GM13977 (cell line): Measurements from ENCODE around the gene TMTC1.

Experiments used
- DNase-seq: peaks from one replicate; pipeline ENCODE4 v3.0.0; 2012; ENCODE audit warnings: low spot score
- in situ Hi-C: fragments of 300-500 bp; cut with MboI; formaldehyde crosslinking; loops from one replicate; pipeline ENCODE4 v1.12.0; 2022; ENCODE audit warnings: low sequenced_read_pairs, low pct_unique_long_range_greater_than_20kb, mixed read lengths, inconsistent platforms; ENCODE audit not compliant: unreplicated experiment
- TF ChIP-seq, protein P1 (sequence below): IDR thresholded peaks from 2 replicates; pipeline ENCODE4 v1.5.1; 2012; ENCODE audit warnings: mild to moderate bottlenecking, control low read depth; ENCODE audit not compliant: insufficient read depth; ENCODE audit errors: extremely low read depth, missing control alignments

The TMTC1 gene

DNA sequence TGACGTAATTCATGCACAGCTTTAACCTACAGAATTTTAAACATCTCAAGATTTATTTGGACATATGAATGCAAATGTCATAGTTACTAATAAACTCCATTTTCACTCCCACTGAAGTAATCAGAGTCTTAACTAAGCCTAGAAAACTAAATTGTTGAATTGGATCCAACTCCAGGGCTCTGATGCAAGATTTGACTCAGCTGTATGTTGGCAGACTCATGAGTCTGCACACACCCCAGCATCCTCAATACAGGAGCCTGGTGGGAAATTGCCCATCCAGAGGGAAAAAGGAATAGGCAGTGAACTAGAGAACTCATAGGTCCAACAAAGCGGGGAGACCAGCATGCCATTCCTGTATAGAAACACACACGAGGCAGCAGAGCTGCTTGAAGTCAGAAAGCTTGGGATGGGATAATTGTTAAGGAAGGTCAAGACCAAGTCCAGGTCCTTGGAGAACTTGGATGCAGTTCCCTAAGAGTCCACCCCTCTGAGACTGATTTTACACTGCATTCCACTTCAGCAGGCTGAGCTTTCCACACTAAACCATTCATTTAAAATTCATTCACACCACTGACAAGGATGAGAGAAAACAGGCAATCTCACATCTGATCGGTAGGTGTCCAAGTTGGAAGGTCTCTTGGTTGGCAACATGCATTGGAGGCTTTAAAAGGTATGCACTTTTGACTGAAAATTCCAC lies 14.4 kb downstream of the TMTC1 start:
- DNase-seq, result no peak
- TF ChIP-seq, protein P1, sequence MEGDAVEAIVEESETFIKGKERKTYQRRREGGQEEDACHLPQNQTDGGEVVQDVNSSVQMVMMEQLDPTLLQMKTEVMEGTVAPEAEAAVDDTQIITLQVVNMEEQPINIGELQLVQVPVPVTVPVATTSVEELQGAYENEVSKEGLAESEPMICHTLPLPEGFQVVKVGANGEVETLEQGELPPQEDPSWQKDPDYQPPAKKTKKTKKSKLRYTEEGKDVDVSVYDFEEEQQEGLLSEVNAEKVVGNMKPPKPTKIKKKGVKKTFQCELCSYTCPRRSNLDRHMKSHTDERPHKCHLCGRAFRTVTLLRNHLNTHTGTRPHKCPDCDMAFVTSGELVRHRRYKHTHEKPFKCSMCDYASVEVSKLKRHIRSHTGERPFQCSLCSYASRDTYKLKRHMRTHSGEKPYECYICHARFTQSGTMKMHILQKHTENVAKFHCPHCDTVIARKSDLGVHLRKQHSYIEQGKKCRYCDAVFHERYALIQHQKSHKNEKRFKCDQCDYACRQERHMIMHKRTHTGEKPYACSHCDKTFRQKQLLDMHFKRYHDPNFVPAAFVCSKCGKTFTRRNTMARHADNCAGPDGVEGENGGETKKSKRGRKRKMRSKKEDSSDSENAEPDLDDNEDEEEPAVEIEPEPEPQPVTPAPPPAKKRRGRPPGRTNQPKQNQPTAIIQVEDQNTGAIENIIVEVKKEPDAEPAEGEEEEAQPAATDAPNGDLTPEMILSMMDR, result no peak
- in situ Hi-C loops, result no loop called here

DNA sequence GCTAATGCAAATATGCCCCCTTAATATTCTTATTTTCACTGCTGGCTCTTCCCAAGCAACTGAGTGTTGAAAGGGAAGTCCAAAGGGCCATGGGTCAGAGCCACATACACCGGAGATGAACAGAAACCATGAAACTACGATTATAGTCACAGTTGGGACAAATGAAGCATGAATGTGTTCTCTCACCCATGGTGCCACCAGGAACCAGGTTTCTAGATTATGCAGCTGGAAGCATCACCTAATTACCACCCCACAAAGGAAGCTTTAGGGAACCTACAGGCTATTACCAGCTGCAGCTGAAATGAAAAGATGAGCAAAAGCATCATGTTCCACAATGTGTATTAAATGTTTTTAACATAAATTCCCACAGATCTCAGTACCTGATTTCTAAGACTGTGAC lies 15.4 kb downstream of the TMTC1 start:
- in situ Hi-C loops, result no loop called here
- no peak for DNase-seq
- TF ChIP-seq, protein P1, result no peak

DNA sequence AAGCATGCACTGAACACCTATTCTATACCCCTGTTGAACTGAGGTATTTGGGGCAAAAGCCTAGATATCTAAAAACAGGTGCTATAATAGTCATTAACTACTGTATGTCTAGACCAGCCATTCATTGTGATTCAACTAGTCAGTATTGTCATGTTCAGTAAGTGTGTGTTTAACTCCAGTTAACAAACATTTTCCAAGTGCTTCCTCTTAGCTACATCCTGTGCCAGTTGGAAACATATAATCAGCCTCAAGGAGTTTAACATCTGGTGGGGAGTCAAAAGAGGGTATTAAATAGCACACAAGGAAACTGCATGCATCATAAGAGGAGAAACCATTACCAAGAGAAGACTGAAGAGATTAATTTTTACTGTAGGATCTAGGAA lies 20.4 kb downstream of the TMTC1 start:
- DNase-seq, result no peak
- in situ Hi-C loops, result no loop called here
- TF ChIP-seq, protein P1, result no peak

DNA sequence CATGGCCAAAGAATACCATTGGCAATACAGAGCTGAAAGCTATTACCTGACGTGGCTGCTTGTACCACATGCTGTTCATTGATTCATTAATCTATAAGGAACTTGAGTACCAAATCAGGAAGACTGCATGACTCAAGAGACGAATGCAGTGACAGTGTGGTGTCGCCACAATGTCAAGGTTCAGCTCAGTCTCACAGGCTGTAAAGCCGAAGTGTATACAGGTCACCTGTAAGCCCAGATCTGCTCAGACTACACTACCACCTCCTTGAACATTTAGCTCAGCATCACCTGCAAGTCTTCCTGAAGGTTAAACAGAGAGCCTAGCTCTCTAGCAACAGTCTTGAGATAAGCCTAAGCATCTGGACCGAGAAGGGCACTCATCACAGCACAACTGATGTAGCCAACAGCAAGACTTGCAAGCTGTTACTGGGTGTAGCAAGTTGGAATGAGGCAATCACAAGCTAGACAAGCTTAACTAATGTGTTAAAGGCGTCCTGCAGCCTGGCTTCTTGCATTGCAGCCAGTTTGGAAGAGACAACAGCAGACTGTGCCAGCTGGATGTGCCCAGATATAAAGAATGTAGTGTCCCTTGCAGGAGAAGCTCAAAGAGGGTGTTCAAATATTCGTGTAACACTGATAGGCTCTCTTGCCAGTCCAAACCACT lies 21.0 kb downstream of the TMTC1 start:
- in situ Hi-C loops, result no loop called here
- DNase-seq, result no peak
- TF ChIP-seq, protein P1, result no peak

DNA sequence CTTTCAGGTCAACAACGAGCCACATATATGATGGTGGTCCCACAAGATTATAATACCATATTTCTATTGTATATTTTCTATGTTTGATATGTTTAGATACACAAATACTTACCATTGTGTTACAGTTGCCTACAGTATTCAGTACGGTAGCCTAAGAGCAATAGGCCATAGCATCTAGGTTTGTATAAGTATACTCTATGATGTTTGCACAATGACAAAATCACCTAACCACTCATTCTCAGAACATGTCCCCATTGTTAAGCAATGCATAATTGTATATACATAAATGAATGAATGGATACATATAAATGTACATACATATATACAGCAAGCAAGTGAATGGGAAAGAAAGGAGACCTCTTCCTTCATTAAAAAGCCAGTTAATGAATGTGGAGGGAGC lies 23.8 kb downstream of the TMTC1 start:
- TF ChIP-seq, protein P1, result no peak
- DNase-seq, result no peak
- in situ Hi-C loops, result no loop called here

DNA sequence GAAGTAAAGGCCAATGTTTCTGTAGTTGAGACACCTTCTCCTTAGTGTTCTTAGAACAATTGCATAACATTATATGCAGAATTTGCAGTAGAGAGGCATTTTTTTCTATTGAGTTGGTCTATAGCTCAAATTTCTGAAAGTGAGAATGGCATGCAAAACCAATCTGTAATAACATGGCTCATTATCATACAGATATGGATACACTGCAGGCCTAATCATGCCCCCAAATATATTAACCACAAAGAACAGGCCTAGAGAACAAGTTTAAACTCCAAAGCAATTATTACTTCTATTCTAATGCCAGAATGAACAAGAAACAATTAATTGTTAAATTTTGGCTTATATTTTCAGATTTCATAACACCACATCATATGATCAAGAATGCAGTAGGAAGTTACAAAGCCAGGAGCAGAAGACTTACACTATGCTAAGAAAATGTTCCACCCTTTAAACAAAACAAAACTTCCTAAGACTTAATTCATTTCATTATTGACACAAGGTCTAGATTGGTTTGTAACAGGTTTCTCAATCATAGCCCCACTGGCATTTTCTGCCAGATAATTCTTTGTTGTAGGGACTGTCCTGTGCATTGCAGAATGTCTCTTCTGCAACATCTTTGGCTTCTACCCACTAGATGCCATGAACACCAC lies 26.9 kb downstream of the TMTC1 start:
- in situ Hi-C loops, result no loop called here
- DNase-seq, result no peak
- TF ChIP-seq, protein P1, result no peak
